Psoas muscle (tissue), 8 donors: ENCODE data around the gene RNF43. TPM values are rescaled to one million over a fixed set of nuclear protein-coding genes. Genes with fewer than 3 reads are reported as not detected.

Experiments
- ATAC-seq, 4 donors: fragments of 200-7000 bp; cut with Tn5 transposase; one replicate each; pipeline ENCODE4 v1.9.1; 2020; ENCODE audit warnings: moderate library complexity in 3 of 4, mild to moderate bottlenecking in 2 of 4
- DNase-seq, 2 donors: peaks; one replicate each; pipeline ENCODE4 v3.0.0-alpha.2; 2020
- H3K27ac ChIP-seq: fragments of 200-600 bp; one replicate; pipeline ENCODE4 v1.8.0; 2022
- H3K27me3 ChIP-seq, 3 donors: fragments of 200-600 bp in 1 of 3; one replicate each; pipeline versions ENCODE4 v1.6.1 to v1.8.0; 2013 to 2022; ENCODE audit warnings: low read length in 2 of 3, mild to moderate bottlenecking in 2 of 3, moderate library complexity in 1 of 3; ENCODE audit not compliant: insufficient read depth in 3 of 3
- H3K36me3 ChIP-seq, 2 donors: fragments of 200-600 bp in 1 of 2; one replicate each; pipeline versions ENCODE4 v1.6.1 to v1.8.0; 2013 to 2022; ENCODE audit warnings: low read depth in 1 of 2, mild to moderate bottlenecking in 1 of 2, moderate library complexity in 1 of 2; ENCODE audit not compliant: insufficient read depth in 1 of 2
- H3K4me1 ChIP-seq: fragments of 200-600 bp; one replicate; pipeline ENCODE4 v1.8.0; 2022
- H3K4me3 ChIP-seq: fragments of 200-600 bp; one replicate; pipeline ENCODE4 v1.8.0; 2022; ENCODE audit warnings: mild to moderate bottlenecking
- H3K9me3 ChIP-seq: fragments of 200-600 bp; one replicate; pipeline ENCODE4 v1.8.0; 2022
- CTCF ChIP-seq: fragments of 200-600 bp; IDR thresholded peaks from one replicate; pipeline ENCODE4 v1.8.0; 2022; ENCODE audit warnings: antibody characterized with exemption
- WGBS, 3 donors: extraction: QIAGEN DNeasy Blood & Tissue Kit; methylation state at CpG; one replicate each; pipeline versions ENCODE4 v1.1.6 to v1.1.7; 2013; 5-methylcytosine and 5-hydroxymethylcytosine counted together
- intact Hi-C, 2 donors: fragments of 100-400 bp; cut with DNase I; formaldehyde crosslinking; loops; one replicate each; pipeline versions ENCODE4 v1.11.0 to v1.14.2; 2022
- polyA plus RNA-seq, 3 donors: library from polyadenylated mRNA; stranded (reverse); fragments of 200-250 nt; gene quantifications; one replicate each; pipeline ENCODE4 v1.2.3, GENCODE V29; 2013
- total RNA-seq, 4 donors: library from RNA; stranded (reverse); fragmentation: NEBNext Ultra II Directional in 2 of 4; extraction: Animal tissue kit (Norgen Biotek cat#: 25700) in 2 of 4; gene quantifications; one replicate each; pipeline versions ENCODE4 v1.2.1 to v1.2.4, GENCODE V29; 2021 to 2023
- donor health status: healthy with polysubstance abuse.
- donor health status: DM: no; HTN: no; CAD: no; lungs with moderate emphysema.
- donor health status: Bipolar disorder and iron deficiency.
- donor health status: healthy.
- donor health status: DM: yes; HTN: yes; CAD: no.
- donor health status: DM: no; HTN: no; CAD: no.
- donor health status: DM: no; HTN: no; CAD: no.
- donor health status: DM: yes; HTN: yes; CAD: no.

The RNF43 gene
- total and polyA plus RNA-seq, 7 donors = 0.03 to 0.25 (median 0.06) TPM; not detected in 3

- WGBS, 3 donors = 38 to 57% (median 52%) methylated on average over 1 of the region's 1 CpG
- ATAC-seq (no peak), DNase-seq (no peak)
- Histone ChIP-seq H3K4me3 (no peak overlapping the region), H3K4me1 (no peaks in the 10 kb centered on the region), H3K27me3 (peaks cover 0 to 3% (median 0%) of the 10 kb centered on the region in 3 donors), H3K36me3 (no peaks in the 10 kb centered on the region), H3K27ac (no peak overlapping the region), H3K9me3 (no peaks in the 10 kb centered on the region)
- intact Hi-C loops = no loop called here
- TF ChIP-seq CTCF = no peak
Observed at GRCh38 chr17:58421711-58422110, 4.4 kb upstream of the RNF43 start.

GRCh38 chr17:58420827-58421226, 3.5 kb upstream of the RNF43 start:
- intact Hi-C loops = no loop called here
- no peaks in the 10 kb centered on the region for H3K4me1 ChIP-seq
- DNase-seq = no peak
- H3K27ac ChIP-seq = no peak overlapping the region
- H3K36me3 ChIP-seq = no peaks in the 10 kb centered on the region
- no peak for TF ChIP-seq CTCF
- WGBS, 3 donors = 42 to 53% (median 47%) methylated on average over 2 of the region's 2 CpGs
- H3K27me3 ChIP-seq = peaks cover 0 to 3% (median 0%) of the 10 kb centered on the region in 3 donors
- no peak for ATAC-seq
- H3K9me3 ChIP-seq = no peaks in the 10 kb centered on the region
- H3K4me3 ChIP-seq = no peak overlapping the region

- DNase-seq = no peak
- H3K4me3 ChIP-seq = peak overlapping the region; percentile 58
- no peak overlapping the region for H3K27ac ChIP-seq
- intact Hi-C loops = loop anchor here in 1 of 2 donors (2.0 to 10.0 kb wide), 3 partner anchors 64 to 168 kb away; partner anchors contain the start of gene SUPT4H1
- TF ChIP-seq CTCF = no peak
- no peaks in the 10 kb centered on the region for H3K9me3 ChIP-seq
- no peaks in the 10 kb centered on the region for H3K4me1 ChIP-seq
- ATAC-seq = no peak
- 41 to 43% (median 41%) methylated on average over 6 of the region's 6 CpGs for WGBS, 3 donors
- no peaks in the 10 kb centered on the region for H3K27me3 ChIP-seq
- no peaks in the 10 kb centered on the region for H3K36me3 ChIP-seq
Observed at GRCh38 chr17:58416937-58417299, 416 bp downstream of the RNF43 start.

- TF ChIP-seq CTCF = no peak
- no peak overlapping the region for H3K27ac ChIP-seq
- no peaks in the 10 kb centered on the region for H3K36me3 ChIP-seq
- no peaks in the 10 kb centered on the region for H3K4me1 ChIP-seq
- DNase-seq (no peak), ATAC-seq (no peak)
- H3K4me3 ChIP-seq = no peak overlapping the region
- no peaks in the 10 kb centered on the region for H3K27me3 ChIP-seq
- intact Hi-C loops = loop anchor here in 1 of 2 donors (2.0 to 10.0 kb wide), 3 partner anchors 64 to 168 kb away; partner anchors contain the start of gene SUPT4H1
- no peaks in the 10 kb centered on the region for H3K9me3 ChIP-seq
- WGBS, 3 donors = 92 to 96% (median 94%) methylated on average over 4 of the region's 4 CpGs
Observed at GRCh38 chr17:58416396-58416795, 938 bp downstream of the RNF43 start.
